ENCODE data around the gene JMJD4. TPM values are rescaled to one million over a fixed set of nuclear protein-coding genes. Genes with fewer than 3 reads are reported as not detected.

JMJD4 gene
- total and polyA plus RNA-seq, 2 of the 8 experiments (the other 6 are each of a cell fraction or from before 2014, with no cell fraction given), result 13.2 to 23.3 TPM

DNA sequence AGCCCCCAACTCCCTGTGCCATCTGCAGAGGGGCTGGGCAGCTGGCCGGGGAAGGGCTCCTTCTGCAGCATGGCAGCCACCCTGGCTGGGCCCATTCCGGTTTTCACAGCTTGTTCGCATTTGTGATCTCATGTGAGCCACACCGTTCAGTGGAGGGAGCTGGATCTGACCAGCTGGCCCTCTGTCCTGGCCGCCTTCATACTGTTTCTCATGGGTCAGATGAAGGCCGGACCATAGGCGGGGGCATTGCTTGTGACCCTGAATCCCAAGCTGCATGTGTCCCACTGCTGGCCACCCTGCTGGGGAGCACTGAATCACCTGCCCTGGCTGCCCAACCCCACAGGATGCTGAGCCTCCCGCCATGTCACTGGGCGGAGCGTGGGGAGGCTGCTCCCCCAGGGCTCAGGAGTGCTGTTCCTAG, 43.9 kb upstream of the JMJD4 start:
- DNase-seq (ENCODE audit: low read depth in 1 of 2, low spot score in 2 of 2) (no peak), FAIRE-seq (no peak)
- Histone ChIP-seq H3K36me3 (ENCODE audit: control insufficient read depth in 2 of 4, insufficient read depth in 4 of 4, low read length in 3 of 4) (peaks cover 0 to 10% (median 0%) of the 10 kb centered on the region in 4 experiments; a peak in 1 of 8 replicates), H4K20me1 (replicated peaks in 1 of 2; ENCODE audit: control insufficient read depth in 1 of 2, insufficient read depth in 2 of 2, low read length in 2 of 2) (peaks cover 0 to 15% of the 10 kb centered on the region in 2 experiments), H2BK15ac (ENCODE audit: low read length) (no peak overlapping the region), H3K27ac (ENCODE audit: low read depth, low read length) (no peak overlapping the region), H3K4ac (replicated peaks; ENCODE audit: insufficient read length, low read depth, low read length) (no peak overlapping the region), H2BK120ac (replicated peaks; ENCODE audit: low read depth, low read length) (no peak overlapping the region), H3K79me1 (ENCODE audit: low read depth, low read length) (peaks cover 4% of the 10 kb centered on the region), H4K91ac (replicated peaks; ENCODE audit: insufficient read length, low read length) (no peak overlapping the region), H3K27me3 (replicated peaks in 1 of 4; ENCODE audit: control insufficient read depth in 3 of 4, extremely low read depth in 1 of 4, insufficient read depth in 3 of 4, low read length in 3 of 4) (no peaks in the 10 kb centered on the region), H3K9ac (replicated peaks in 1 of 4; ENCODE audit: extremely low read depth in 1 of 4, low read depth in 3 of 4, low read length in 3 of 4) (no peak overlapping the region), H2AFZ (ENCODE audit: low read length) (no peak overlapping the region), H4K5ac (ENCODE audit: insufficient read length, low read depth, low read length) (no peak overlapping the region), H3K4me3 (ENCODE audit: extremely low read depth in 1 of 4, insufficient read depth in 2 of 4, low read depth in 3 of 4, low read length in 4 of 4) (no peak overlapping the region), H3K79me2 (ENCODE audit: control insufficient read depth in 1 of 2, insufficient read depth in 2 of 2, low read length in 2 of 2) (no peaks in the 10 kb centered on the region), H2AK5ac (ENCODE audit: low read depth, low read length) (no peak overlapping the region), H4K8ac (ENCODE audit: extremely low read depth, insufficient read depth, low read length) (no peak overlapping the region), H3K4me1 (replicated peaks in 1 of 4; ENCODE audit: control insufficient read depth in 3 of 4, insufficient read depth in 4 of 4, low read length in 3 of 4) (no peaks in the 10 kb centered on the region), H3K14ac (ENCODE audit: insufficient read length) (no peak overlapping the region), H3K4me2 (ENCODE audit: insufficient read depth in 1 of 2, low read depth in 2 of 2, low read length in 2 of 2) (no peak overlapping the region), H3K23me2 (ENCODE audit: low read depth, low read length) (no peaks in the 10 kb centered on the region), H3K18ac (ENCODE audit: extremely low read depth, low read length) (no peak overlapping the region), H3K23ac (ENCODE audit: insufficient read length) (no peak overlapping the region), H3K56ac (replicated peaks; ENCODE audit: insufficient read length, low read depth, low read length) (no peak overlapping the region), H2BK5ac (ENCODE audit: low read depth, low read length) (no peak overlapping the region; the same call in 1 of the 2 replicates), H3K9me3 (ENCODE audit: insufficient read depth in 2 of 2, low read depth in 1 of 2, low read length in 1 of 2) (no peaks in the 10 kb centered on the region), H2BK12ac (ENCODE audit: low read depth, low read length) (no peak overlapping the region), H2BK20ac (ENCODE audit: low read length) (no peak overlapping the region)
- 89% methylated on average over 10 of the region's 10 CpGs; no CpG with 5 or more reads in 1 of the 2 experiments for WGBS, 2 experiments (ENCODE audit: extremely low coverage in 1 of 2, insufficient coverage in 1 of 2, insufficient read length in 1 of 2, insufficient replicate concordance in 2 of 2, low coverage in 1 of 2, low lambda C conversion rate in 2 of 2, missing lambda C conversion rate in 1 of 2)
- ChIA-PET CTCF (ENCODE audit: partially characterized antibody) (interaction anchor here (0.7 to 2.9 kb wide), 5 partner anchors 13 to 174 kb away, joined by 3 to 16 read pairs (median 3); no protein-coding TSS in a partner anchor), POLR2A (ENCODE audit: partially characterized antibody) (interaction anchor here (1.1 kb wide), 1 partner anchor 8 kb away, joined by 4 read pairs; no protein-coding TSS in a partner anchor)
- no peak for TF ChIP-seq POLR2AphosphoS5 (IDR thresholded peaks at IDR 0.05; ENCODE audit: low read depth, low read length)
- no peak for TF ChIP-seq GABPA (IDR thresholded peaks at IDR 0.05; ENCODE audit: borderline replicate concordance, insufficient read depth, low read length)
- TF ChIP-seq, protein P1, sequence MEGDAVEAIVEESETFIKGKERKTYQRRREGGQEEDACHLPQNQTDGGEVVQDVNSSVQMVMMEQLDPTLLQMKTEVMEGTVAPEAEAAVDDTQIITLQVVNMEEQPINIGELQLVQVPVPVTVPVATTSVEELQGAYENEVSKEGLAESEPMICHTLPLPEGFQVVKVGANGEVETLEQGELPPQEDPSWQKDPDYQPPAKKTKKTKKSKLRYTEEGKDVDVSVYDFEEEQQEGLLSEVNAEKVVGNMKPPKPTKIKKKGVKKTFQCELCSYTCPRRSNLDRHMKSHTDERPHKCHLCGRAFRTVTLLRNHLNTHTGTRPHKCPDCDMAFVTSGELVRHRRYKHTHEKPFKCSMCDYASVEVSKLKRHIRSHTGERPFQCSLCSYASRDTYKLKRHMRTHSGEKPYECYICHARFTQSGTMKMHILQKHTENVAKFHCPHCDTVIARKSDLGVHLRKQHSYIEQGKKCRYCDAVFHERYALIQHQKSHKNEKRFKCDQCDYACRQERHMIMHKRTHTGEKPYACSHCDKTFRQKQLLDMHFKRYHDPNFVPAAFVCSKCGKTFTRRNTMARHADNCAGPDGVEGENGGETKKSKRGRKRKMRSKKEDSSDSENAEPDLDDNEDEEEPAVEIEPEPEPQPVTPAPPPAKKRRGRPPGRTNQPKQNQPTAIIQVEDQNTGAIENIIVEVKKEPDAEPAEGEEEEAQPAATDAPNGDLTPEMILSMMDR (IDR thresholded peaks at IDR 0.05; ENCODE audit: control extremely low read depth in 1 of 3, insufficient read depth in 1 of 3, low read depth in 1 of 3, low read length in 3 of 3), result no peak
- no peak for TF ChIP-seq BCL11A (IDR thresholded peaks at IDR 0.05; ENCODE audit: low read depth in 2 of 2, low read length in 2 of 2)
- no peak for TF ChIP-seq EGR1 (IDR thresholded peaks at IDR 0.05; ENCODE audit: borderline replicate concordance, low read depth, low read length)
- TF ChIP-seq SP4 (IDR thresholded peaks at IDR 0.05; ENCODE audit: low read length), result no peak
- TF ChIP-seq RAD21 (IDR thresholded peaks at IDR 0.05 in 1 of 2, conservative IDR thresholded peaks at IDR 0.05 in 1 of 2; ENCODE audit: low read depth in 2 of 2, low read length in 2 of 2), result no peak
- no peak for TF ChIP-seq SAP30 (IDR thresholded peaks at IDR 0.05; ENCODE audit: insufficient read depth, insufficient replicate concordance, low read length)
- TF ChIP-seq SRF (IDR thresholded peaks at IDR 0.05; ENCODE audit: low read depth, low read length), result no peak
- TF ChIP-seq, protein P2, sequence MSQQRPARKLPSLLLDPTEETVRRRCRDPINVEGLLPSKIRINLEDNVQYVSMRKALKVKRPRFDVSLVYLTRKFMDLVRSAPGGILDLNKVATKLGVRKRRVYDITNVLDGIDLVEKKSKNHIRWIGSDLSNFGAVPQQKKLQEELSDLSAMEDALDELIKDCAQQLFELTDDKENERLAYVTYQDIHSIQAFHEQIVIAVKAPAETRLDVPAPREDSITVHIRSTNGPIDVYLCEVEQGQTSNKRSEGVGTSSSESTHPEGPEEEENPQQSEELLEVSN (IDR thresholded peaks at IDR 0.05), result no peak

Measured in H1 (cell line).